HEK293 (cell line): ENCODE results near the gene CDC40.

Experiments
- BCL11B ChIP-seq: fragments of 450-650 bp; formaldehyde crosslinking; IDR thresholded peaks from 2 replicates; pipeline ENCODE4 v1.5.1; 2016; ENCODE audit warnings: low read depth, missing biosample characterization, missing genetic modification characterization
- EGR2 ChIP-seq: fragments of 450-650 bp; formaldehyde crosslinking; IDR thresholded peaks from 2 replicates; pipeline ENCODE4 v1.5.1; 2016; ENCODE audit warnings: low read depth, missing biosample characterization, missing genetic modification characterization
- GLI4 ChIP-seq: fragments of 450-650 bp; formaldehyde crosslinking; IDR thresholded peaks from 2 replicates; pipeline ENCODE4 v1.5.1; 2016; ENCODE audit warnings: missing biosample characterization, missing genetic modification characterization
- IKZF3 ChIP-seq: fragments of 450-650 bp; IDR thresholded peaks from 2 replicates; pipeline ENCODE4 v1.5.0; 2018; ENCODE audit warnings: missing biosample characterization, mild to moderate bottlenecking, missing genetic modification characterization, moderate library complexity
- ZBTB21 ChIP-seq: fragments of 450-650 bp; formaldehyde crosslinking; IDR thresholded peaks from 2 replicates; pipeline ENCODE4 v1.5.1; 2017; ENCODE audit warnings: missing biosample characterization, missing genetic modification characterization
- ZBTB48 ChIP-seq: fragments of 450-650 bp; formaldehyde crosslinking; IDR thresholded peaks from 2 replicates; pipeline ENCODE4 v1.5.1; 2016; ENCODE audit warnings: missing biosample characterization, missing genetic modification characterization
- ZFHX2 ChIP-seq: fragments of 450-650 bp; formaldehyde crosslinking; conservative IDR thresholded peaks from 2 replicates; pipeline ENCODE4 v1.5.1; 2016; ENCODE audit warnings: missing biosample characterization, missing genetic modification characterization
- TF ChIP-seq, protein P1 (sequence below): fragments of 450-650 bp; formaldehyde crosslinking; IDR thresholded peaks from 2 replicates; pipeline ENCODE4 v1.5.1; 2016; ENCODE audit warnings: missing biosample characterization, missing genetic modification characterization
- TF ChIP-seq, protein P2 (sequence below): fragments of 450-650 bp; formaldehyde crosslinking; IDR thresholded peaks from 2 replicates; pipeline ENCODE4 v1.5.1; 2017; ENCODE audit warnings: missing biosample characterization, missing genetic modification characterization
- TF ChIP-seq, protein P3 (sequence below): fragments of 450-650 bp; formaldehyde crosslinking; IDR thresholded peaks from 2 replicates; pipeline ENCODE4 v1.5.1; 2016; ENCODE audit warnings: missing biosample characterization, missing genetic modification characterization, borderline replicate concordance

DNA sequence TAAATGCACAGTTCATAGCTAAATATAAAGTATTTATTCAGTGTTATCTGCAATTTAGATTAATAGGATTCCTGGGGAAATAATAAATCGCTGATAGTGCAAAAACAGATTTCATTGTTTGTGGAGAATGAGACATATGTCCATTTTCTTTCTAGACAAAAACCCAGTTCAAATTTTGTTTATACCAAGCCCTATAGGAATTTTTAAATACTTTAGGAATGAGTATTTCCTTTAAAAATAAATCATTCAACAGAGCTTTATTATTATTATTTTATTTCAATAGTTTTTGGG lies 91.5 kb downstream of the CDC40 start:
- TF ChIP-seq, protein P1, sequence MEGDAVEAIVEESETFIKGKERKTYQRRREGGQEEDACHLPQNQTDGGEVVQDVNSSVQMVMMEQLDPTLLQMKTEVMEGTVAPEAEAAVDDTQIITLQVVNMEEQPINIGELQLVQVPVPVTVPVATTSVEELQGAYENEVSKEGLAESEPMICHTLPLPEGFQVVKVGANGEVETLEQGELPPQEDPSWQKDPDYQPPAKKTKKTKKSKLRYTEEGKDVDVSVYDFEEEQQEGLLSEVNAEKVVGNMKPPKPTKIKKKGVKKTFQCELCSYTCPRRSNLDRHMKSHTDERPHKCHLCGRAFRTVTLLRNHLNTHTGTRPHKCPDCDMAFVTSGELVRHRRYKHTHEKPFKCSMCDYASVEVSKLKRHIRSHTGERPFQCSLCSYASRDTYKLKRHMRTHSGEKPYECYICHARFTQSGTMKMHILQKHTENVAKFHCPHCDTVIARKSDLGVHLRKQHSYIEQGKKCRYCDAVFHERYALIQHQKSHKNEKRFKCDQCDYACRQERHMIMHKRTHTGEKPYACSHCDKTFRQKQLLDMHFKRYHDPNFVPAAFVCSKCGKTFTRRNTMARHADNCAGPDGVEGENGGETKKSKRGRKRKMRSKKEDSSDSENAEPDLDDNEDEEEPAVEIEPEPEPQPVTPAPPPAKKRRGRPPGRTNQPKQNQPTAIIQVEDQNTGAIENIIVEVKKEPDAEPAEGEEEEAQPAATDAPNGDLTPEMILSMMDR (tag by site-specific recombination): no peak
- no peak for TF ChIP-seq GLI4 (tag by site-specific recombination)
- TF ChIP-seq ZFHX2: no peak
- TF ChIP-seq ZBTB48 (tag by site-specific recombination): no peak
- TF ChIP-seq, protein P2, sequence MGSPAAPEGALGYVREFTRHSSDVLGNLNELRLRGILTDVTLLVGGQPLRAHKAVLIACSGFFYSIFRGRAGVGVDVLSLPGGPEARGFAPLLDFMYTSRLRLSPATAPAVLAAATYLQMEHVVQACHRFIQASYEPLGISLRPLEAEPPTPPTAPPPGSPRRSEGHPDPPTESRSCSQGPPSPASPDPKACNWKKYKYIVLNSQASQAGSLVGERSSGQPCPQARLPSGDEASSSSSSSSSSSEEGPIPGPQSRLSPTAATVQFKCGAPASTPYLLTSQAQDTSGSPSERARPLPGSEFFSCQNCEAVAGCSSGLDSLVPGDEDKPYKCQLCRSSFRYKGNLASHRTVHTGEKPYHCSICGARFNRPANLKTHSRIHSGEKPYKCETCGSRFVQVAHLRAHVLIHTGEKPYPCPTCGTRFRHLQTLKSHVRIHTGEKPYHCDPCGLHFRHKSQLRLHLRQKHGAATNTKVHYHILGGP (tag by site-specific recombination): no peak
- TF ChIP-seq, protein P3, sequence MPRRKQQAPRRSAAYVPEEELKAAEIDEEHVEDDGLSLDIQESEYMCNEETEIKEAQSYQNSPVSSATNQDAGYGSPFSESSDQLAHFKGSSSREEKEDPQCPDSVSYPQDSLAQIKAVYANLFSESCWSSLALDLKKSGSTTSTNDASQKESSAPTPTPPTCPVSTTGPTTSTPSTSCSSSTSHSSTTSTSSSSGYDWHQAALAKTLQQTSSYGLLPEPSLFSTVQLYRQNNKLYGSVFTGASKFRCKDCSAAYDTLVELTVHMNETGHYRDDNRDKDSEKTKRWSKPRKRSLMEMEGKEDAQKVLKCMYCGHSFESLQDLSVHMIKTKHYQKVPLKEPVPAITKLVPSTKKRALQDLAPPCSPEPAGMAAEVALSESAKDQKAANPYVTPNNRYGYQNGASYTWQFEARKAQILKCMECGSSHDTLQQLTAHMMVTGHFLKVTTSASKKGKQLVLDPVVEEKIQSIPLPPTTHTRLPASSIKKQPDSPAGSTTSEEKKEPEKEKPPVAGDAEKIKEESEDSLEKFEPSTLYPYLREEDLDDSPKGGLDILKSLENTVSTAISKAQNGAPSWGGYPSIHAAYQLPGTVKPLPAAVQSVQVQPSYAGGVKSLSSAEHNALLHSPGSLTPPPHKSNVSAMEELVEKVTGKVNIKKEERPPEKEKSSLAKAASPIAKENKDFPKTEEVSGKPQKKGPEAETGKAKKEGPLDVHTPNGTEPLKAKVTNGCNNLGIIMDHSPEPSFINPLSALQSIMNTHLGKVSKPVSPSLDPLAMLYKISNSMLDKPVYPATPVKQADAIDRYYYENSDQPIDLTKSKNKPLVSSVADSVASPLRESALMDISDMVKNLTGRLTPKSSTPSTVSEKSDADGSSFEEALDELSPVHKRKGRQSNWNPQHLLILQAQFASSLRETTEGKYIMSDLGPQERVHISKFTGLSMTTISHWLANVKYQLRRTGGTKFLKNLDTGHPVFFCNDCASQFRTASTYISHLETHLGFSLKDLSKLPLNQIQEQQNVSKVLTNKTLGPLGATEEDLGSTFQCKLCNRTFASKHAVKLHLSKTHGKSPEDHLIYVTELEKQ (tag by site-specific recombination): no peak
- no peak for TF ChIP-seq BCL11B (tag by site-specific recombination)
- TF ChIP-seq EGR2 (tag by site-specific recombination): no peak
- TF ChIP-seq IKZF3: no peak
- TF ChIP-seq ZBTB21 (tag by site-specific recombination): no peak
